ENCODE measurements around the gene ABCD3. TPM values are rescaled to one million over a fixed set of nuclear protein-coding genes. Genes with fewer than 3 reads are reported as not detected.

Gene ABCD3
- total RNA-seq, 1 experiment from 2014 or later: 48.8 TPM

DNA sequence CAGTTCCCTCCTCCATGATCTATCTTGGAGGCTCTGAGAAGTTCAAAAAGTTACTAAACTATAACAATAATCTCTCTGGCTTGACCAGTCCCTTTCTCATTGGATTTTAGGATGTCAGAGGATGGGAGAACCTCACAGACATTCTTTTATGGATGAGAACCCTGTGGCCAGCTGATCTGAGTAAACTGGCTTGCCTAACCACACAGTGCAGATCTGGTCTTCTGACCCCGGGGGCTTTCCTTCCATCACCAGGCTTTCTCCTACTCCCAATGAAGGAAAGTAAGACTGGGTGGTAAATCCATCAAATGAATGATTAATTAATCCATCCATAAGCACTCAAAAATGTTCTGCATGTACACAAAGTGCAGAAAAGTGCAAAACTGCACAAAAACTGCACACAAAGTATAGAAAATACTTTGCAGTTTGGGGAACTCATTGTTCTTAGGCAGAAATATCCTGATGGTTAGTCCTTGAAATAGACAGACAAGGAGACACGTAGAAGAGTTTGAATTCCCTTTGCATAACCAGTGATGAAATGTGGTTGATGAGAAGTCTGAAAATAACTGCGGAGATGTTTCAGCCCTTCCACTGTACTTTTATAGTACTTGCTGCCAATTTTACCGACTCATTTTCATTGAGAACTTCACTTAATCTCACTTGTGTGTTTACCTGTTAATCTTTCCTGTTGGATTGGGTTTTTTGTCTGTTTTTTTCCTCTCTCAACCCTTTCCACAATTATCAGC, 125.9 kb downstream of the ABCD3 start:
- no peaks in the 10 kb centered on the region for H3K27me3 ChIP-seq (ENCODE audit: insufficient read depth, low read length)
- no TSS peak for BruUV-seq (replicated peaks)
- peaks cover 13 to 52% of the 10 kb centered on the region in 2 experiments; a peak in 3 of 4 replicates for H3K4me1 ChIP-seq (ENCODE audit: control insufficient read depth in 1 of 2, insufficient read depth in 2 of 2, low read length in 2 of 2)
- H3K27ac ChIP-seq (ENCODE audit: low read depth, low read length): no peak overlapping the region
- no peak overlapping the region for H3K4me3 ChIP-seq (replicated peaks in 1 of 2; ENCODE audit: low read depth in 1 of 2, low read length in 2 of 2)
- H4K20me1 ChIP-seq (ENCODE audit: insufficient read depth): no peaks in the 10 kb centered on the region
- ChIA-PET POLR2A (no interaction called here), RAD21 (ENCODE audit: low non-redundant PET in 1 of 2, low total read pairs in 2 of 2, uncharacterized antibody in 2 of 2, unreplicated experiment in 2 of 2) (no interaction called here), CTCF (no interaction called here)
- TF ChIP-seq ZNF274 (IDR thresholded peaks at IDR 0.05; ENCODE audit: low read depth, low read length) (no peak), EZH2 (IDR thresholded peaks at IDR 0.05) (no peak), SP1 (IDR thresholded peaks at IDR 0.05; ENCODE audit: low read depth) (no peak), EGR1 (IDR thresholded peaks at IDR 0.05; ENCODE audit: low read depth) (no peak), YY1 (IDR thresholded peaks at IDR 0.05; ENCODE audit: extremely low read depth, insufficient replicate concordance, low read depth, low read length) (no peak)
- TF ChIP-seq, protein P1, sequence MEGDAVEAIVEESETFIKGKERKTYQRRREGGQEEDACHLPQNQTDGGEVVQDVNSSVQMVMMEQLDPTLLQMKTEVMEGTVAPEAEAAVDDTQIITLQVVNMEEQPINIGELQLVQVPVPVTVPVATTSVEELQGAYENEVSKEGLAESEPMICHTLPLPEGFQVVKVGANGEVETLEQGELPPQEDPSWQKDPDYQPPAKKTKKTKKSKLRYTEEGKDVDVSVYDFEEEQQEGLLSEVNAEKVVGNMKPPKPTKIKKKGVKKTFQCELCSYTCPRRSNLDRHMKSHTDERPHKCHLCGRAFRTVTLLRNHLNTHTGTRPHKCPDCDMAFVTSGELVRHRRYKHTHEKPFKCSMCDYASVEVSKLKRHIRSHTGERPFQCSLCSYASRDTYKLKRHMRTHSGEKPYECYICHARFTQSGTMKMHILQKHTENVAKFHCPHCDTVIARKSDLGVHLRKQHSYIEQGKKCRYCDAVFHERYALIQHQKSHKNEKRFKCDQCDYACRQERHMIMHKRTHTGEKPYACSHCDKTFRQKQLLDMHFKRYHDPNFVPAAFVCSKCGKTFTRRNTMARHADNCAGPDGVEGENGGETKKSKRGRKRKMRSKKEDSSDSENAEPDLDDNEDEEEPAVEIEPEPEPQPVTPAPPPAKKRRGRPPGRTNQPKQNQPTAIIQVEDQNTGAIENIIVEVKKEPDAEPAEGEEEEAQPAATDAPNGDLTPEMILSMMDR (IDR thresholded peaks at IDR 0.05 in 2 of 3, conservative IDR thresholded peaks at IDR 0.05 in 1 of 3; ENCODE audit: borderline replicate concordance in 1 of 3, insufficient read depth in 1 of 3, low read depth in 2 of 3, low read length in 2 of 3): no peak
- H3K9me3 ChIP-seq (ENCODE audit: control insufficient read depth in 1 of 2, insufficient read depth in 1 of 2, low read depth in 1 of 2, low read length in 2 of 2): no peaks in the 10 kb centered on the region
- intact Hi-C loops (cut with micrococcal nuclease): loop anchor here (5.0 kb wide), 2 partner anchors 53 to 258 kb away; no protein-coding TSS in a partner anchor
- ATAC-seq: no peak
- no peak overlapping the region for H2AFZ ChIP-seq (ENCODE audit: low read depth, low read length, poor library complexity, severe bottlenecking)
- H3K36me3 ChIP-seq (ENCODE audit: control insufficient read depth in 1 of 2, insufficient read depth in 2 of 2, low read length in 2 of 2): peaks cover 0 to 15% of the 10 kb centered on the region in 2 experiments; a peak in 1 of 4 replicates
- DNase-seq (ENCODE audit: low read depth, low spot score): no peak
- no peaks in the 10 kb centered on the region for H3K9me2 ChIP-seq (ENCODE audit: insufficient read depth)
- H3K9ac ChIP-seq (ENCODE audit: low read length): no peak overlapping the region
- H3K79me2 ChIP-seq (ENCODE audit: insufficient read depth, low read length): peaks cover 25% of the 10 kb centered on the region
- H3K4me2 ChIP-seq (ENCODE audit: low read length): no peak overlapping the region
